ENCODE data around the gene NECTIN2. TPM values are rescaled to one million over a fixed set of nuclear protein-coding genes. Genes with fewer than 3 reads are reported as not detected.
"Not testable (repeated sequence)": the region's sequence is repeated elsewhere in the genome, so short reads cannot be mapped to it uniquely, and the experiment has no call there.

Gene NECTIN2
- polyA plus RNA-seq, 1 donor from 2014 or later: not detected

GRCh38 chr19:44879309-44880065 is 33.4 kb downstream of the NECTIN2 start:
- peak overlapping the region in 1 of 4 donors; percentile 17 for H3K4me3 Mint-ChIP-seq
- H3K9me3 Mint-ChIP-seq: no peaks in the 10 kb centered on the region
- H3K27me3 Mint-ChIP-seq: peaks cover 13% of the 10 kb centered on the region
- H3K27ac Mint-ChIP-seq: no peak overlapping the region
- H3K4me1 Mint-ChIP-seq: no peaks in the 10 kb centered on the region
- H3K36me3 Mint-ChIP-seq: no peaks in the 10 kb centered on the region

GRCh38 chr19:44882063-44882462 is 36.0 kb downstream of the NECTIN2 start:
- Mint-ChIP-seq H3K27me3 (peaks cover 4% of the 10 kb centered on the region), H3K36me3 (no peaks in the 10 kb centered on the region), H3K4me3 (peak overlapping the region in 1 of 4 donors; percentile 11), H3K4me1 (peaks cover 0 to 2% (median 0%) of the 10 kb centered on the region in 3 donors), H3K27ac (no peak overlapping the region), H3K9me3 (no peaks in the 10 kb centered on the region)

DNA sequence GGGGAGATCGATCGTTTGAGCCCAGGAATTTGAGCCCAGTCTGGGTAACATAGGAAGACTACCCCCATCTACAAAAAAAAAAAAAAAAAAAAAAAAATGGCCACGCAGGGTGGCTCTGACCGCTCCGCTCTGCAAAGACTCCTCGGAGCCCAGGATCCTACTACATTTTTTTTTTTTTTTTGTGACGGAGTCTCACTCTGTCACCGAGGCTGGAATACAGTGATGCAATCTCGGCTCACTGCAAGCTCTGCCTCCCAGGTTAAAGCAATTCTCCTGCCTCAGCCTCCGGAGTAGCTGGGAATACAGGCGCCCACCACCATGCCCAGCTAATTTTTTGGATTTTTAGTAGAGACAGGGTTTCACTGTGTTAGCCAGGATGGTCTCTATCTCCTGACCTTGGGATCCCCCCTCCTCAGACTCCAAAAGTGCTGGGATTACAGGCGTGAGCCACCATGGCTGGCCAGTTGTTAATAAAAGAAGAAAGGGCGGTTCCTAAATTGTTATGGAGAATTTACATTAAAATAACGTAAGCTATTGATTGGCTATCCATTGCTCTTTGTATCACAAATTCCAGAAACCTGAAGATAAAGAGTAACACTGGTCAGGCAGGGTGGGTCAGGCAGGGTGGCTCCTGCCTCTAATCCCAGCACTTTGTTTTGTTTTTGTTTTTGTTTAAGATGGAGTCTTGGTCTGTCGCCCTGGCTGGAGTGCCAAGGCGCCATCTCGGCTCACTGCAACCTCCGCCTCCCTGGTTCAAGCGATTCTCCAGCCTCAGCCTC is 36.7 kb downstream of the NECTIN2 start:
- not testable (repeated sequence) for H3K4me1 Mint-ChIP-seq, H3K27ac Mint-ChIP-seq, H3K4me3 Mint-ChIP-seq, H3K27me3 Mint-ChIP-seq, H3K36me3 Mint-ChIP-seq, H3K9me3 Mint-ChIP-seq

DNA sequence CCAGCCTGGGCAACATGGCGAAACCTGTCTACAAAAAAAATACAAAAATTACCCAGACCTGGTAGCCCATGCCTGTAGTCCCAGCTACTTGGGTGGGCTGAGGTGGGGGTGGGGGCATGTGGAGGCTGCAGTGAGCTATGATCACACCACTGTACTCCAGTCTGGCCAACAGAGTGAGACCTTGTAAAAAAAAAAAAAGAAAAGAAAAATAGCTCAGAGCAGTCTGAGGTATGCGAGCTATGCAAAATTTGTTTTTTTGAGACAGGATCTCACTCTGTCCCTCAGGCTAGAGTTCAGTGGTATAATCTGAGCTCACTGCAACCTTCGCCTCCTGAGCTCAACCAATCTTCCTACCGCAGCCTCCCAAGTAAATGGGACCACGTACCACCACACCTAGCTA is 37.8 kb downstream of the NECTIN2 start:
- Mint-ChIP-seq H3K27me3 (peaks cover 4% of the 10 kb centered on the region), H3K9me3 (no peaks in the 10 kb centered on the region), H3K4me1 (peaks cover 0 to 4% (median 0%) of the 10 kb centered on the region in 3 donors), H3K36me3 (no peaks in the 10 kb centered on the region), H3K27ac (no peak overlapping the region), H3K4me3 (no peak overlapping the region)

GRCh38 chr19:44884566-44884965 is 38.5 kb downstream of the NECTIN2 start:
- H3K4me1 Mint-ChIP-seq: peaks cover 0 to 4% (median 3%) of the 10 kb centered on the region in 3 donors
- H3K27me3 Mint-ChIP-seq: peaks cover 4% of the 10 kb centered on the region
- no peaks in the 10 kb centered on the region for H3K36me3 Mint-ChIP-seq
- H3K9me3 Mint-ChIP-seq: no peaks in the 10 kb centered on the region
- no peak overlapping the region for H3K27ac Mint-ChIP-seq
- no peak overlapping the region for H3K4me3 Mint-ChIP-seq

DNA sequence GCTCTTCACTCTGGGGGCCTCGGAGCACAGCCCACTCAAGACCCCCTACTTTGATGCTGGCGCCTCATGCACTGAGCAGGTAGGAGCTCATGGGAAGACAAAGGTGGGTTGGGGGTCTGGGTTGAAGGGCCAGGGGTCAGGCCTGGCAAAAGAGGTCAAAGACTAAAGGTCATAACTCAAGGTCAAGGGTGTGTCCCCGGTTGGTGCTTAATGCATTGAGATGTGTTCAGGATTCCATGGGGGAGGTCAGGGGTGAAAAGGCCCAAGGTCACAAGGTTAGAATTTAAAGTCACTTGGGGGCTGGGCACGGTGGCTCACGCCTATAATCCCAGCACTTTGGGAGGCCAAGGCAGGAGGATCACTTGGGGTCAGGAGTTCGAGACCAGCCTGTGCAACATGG is 40.0 kb downstream of the NECTIN2 start:
- peaks cover 0 to 11% (median 8%) of the 10 kb centered on the region in 3 donors for H3K4me1 Mint-ChIP-seq
- no peaks in the 10 kb centered on the region for H3K9me3 Mint-ChIP-seq

GRCh38 chr19:44887648-44888047 is 41.6 kb downstream of the NECTIN2 start:
- Mint-ChIP-seq H3K4me3 (peak overlapping the region in 1 of 4 donors; percentile 41), H3K36me3 (no peaks in the 10 kb centered on the region), H3K9me3 (no peaks in the 10 kb centered on the region), H3K4me1 (peaks cover 0 to 22% (median 19%) of the 10 kb centered on the region in 3 donors), H3K27me3 (no peaks in the 10 kb centered on the region), H3K27ac (no peak overlapping the region)

More for the DNA sequence above, 40.0 kb downstream of the NECTIN2 start:
- H3K27ac Mint-ChIP-seq: no peak overlapping the region
- no peaks in the 10 kb centered on the region for H3K36me3 Mint-ChIP-seq
- H3K4me3 Mint-ChIP-seq: no peak overlapping the region
- peaks cover under 1% of the 10 kb centered on the region for H3K27me3 Mint-ChIP-seq

DNA sequence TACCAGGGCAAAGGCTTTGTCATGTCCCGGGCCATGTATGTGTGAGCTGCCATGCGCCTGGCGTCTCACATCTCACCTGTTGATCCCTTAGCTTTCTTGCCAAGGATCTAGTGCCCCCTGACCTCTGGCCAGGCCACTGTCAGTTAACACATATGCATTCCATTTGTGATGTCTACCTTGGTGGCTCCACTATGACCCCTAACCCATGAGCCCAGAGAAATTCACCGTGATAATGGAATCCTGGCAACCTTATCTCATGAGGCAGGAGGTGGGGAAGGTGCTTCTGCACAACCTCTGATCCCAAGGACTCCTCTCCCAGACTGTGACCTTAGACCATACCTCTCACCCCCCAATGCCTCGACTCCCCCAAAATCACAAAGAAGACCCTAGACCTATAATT is 42.2 kb downstream of the NECTIN2 start:
- not testable (repeated sequence) for H3K27ac Mint-ChIP-seq, H3K36me3 Mint-ChIP-seq, H3K27me3 Mint-ChIP-seq, H3K9me3 Mint-ChIP-seq
- Mint-ChIP-seq H3K4me1 (peaks cover 0 to 27% (median 24%) of the 10 kb centered on the region in 3 donors), H3K4me3 (peak overlapping the region in 1 of 4 donors; percentile 23)

DNA sequence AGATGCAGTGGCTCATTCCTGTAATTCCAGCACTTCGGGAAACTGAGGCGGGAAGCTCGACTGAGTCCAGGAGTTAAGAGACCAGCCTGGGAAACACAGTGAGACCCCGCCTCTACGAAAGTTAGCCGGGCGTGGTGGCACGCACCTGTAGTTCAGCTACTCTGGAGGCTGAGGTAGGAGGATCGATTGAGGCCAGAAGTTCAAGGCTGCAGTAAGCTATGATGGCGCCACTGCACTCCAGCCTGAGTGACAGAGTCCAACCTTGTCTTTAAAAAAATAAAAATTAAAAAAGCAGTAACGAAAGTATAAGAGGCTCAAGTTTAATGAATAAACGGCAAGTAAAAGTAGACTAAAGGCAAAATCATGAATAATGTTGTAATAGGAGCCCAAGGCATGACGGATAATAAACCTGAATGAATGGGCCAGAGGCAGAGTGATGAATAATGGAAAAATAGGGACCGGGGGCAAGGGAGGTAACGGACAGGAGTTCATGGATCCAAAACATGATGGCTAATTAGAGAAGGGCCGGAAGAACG is 43.8 kb downstream of the NECTIN2 start:
- no peaks in the 10 kb centered on the region for H3K9me3 Mint-ChIP-seq
- H3K36me3 Mint-ChIP-seq: no peaks in the 10 kb centered on the region
- H3K27ac Mint-ChIP-seq: peak overlapping the region; percentile 2 to 94 (median 55)
- peak overlapping the region; percentile 63 to 96 (median 88) for H3K4me3 Mint-ChIP-seq
- peaks cover 0 to 27% (median 22%) of the 10 kb centered on the region in 3 donors for H3K4me1 Mint-ChIP-seq
- H3K27me3 Mint-ChIP-seq: no peaks in the 10 kb centered on the region

DNA sequence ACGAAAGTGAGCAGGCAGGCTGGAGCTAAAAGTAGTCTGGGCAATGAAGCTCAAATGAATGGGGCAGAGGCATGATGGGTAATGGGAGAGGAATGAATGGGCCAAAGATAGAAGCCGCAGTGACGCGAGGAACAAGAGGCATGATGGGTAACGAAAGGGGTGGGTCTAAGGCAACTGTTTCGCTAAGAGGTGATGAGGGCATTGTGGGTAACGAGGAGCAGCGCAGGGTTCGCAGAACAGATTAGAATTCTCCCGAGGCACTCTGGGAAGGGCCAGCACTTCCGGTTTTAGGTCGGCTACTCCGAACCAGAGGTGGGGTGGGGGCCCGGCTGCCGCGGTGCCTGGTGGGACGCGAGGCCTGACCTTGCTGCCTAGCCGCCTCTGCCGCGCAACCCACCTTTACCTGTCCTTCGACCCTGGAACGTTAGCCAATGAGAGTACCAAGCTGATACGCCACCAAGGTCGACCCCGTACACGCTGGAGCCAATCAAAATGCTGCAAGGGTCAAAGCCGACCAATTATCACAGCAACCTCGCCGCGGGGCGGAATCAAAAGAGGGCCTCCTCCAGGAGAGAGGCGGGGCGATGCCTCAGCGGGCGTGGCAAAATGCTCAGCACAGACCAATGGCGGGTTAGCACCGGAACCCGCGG is 44.4 kb downstream of the NECTIN2 start:
- Mint-ChIP-seq H3K9me3 (no peaks in the 10 kb centered on the region), H3K4me3 (peak overlapping the region; percentile 63 to 96 (median 88)), H3K36me3 (no peaks in the 10 kb centered on the region), H3K4me1 (peaks cover 0 to 27% (median 22%) of the 10 kb centered on the region in 3 donors), H3K27ac (peak overlapping the region; percentile 2 to 94 (median 55)), H3K27me3 (no peaks in the 10 kb centered on the region)

GRCh38 chr19:44891016-44891882 is 45.2 kb downstream of the NECTIN2 start, which contains the start of gene TOMM40:
TOMM40 (plus strand) TSS chr19:44891254; CDS start chr19:44891416, 162 bp downstream.
- Mint-ChIP-seq H3K4me3 (peak within 1 kb of the TSS; percentile 76 to 96 (median 90)), H3K27ac (peak within 1 kb of the TSS; percentile 35 to 94 (median 55)), H3K27me3 (no peaks in the 10 kb centered on the region), H3K9me3 (no peaks in the 10 kb centered on the region), H3K36me3 (no peaks in the 10 kb centered on the region), H3K4me1 (peaks cover 0 to 27% (median 22%) of the 10 kb centered on the region in 3 donors)

DNA sequence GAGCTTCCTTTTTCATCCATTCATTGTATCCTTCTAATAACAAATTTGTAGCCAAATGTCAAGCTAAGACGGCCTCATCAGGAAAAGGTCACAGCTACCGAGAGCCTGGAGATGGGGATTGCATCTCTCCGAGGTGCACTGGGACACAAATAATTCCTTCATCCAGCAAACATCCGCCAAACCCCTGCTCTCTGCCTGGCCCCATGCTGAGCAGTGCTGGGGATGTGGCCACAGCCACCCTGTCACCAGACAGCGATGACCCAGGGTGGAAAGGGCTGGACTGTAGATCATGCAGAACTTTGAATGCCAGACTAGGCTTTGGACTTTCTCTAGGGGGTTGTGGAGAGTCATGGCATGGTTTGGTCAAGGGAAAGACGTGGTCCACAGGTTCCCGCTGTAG is 46.8 kb downstream of the NECTIN2 start:
- Mint-ChIP-seq H3K27ac (peak overlapping the region in 1 of 3 donors; percentile 58), H3K27me3 (no peaks in the 10 kb centered on the region), H3K36me3 (no peaks in the 10 kb centered on the region), H3K4me3 (peak overlapping the region; percentile 71 to 90 (median 82)), H3K4me1 (peaks cover 0 to 27% (median 20%) of the 10 kb centered on the region in 3 donors), H3K9me3 (no peaks in the 10 kb centered on the region)

DNA sequence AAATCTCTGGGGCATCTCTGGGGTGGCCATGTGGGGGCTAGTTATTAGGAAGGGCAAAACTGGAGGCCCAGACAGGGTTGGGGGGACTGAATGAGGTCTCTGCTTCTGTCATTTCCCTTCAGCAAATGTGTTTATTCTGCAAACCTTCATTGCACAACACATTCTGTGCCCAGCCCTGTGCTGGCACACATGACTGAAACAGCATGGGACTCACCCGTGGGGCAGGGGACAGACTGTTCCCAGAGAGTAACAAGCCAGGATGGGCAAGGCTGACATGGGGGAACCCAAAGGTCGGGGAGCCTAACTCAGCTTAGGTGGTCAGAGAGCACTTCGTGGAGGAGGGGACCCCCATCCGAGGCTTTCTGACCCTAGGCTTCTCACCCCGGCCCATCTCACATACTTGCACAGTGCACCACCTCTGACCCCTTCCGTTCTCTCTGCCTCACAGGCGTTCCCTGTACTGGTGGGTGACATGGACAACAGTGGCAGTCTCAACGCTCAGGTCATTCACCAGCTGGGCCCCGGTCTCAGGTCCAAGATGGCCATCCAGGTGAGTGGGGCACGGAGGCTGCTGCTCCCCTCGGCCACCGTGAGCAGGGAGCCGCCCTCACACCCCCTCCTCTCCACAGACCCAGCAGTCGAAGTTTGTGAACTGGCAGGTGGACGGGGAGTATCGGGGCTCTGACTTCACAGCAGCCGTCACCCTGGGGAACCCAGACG is 47.4 kb downstream of the NECTIN2 start:
- peak overlapping the region in 2 of 4 donors; percentile 76 to 88 for H3K4me3 Mint-ChIP-seq
- peaks cover 0 to 27% (median 20%) of the 10 kb centered on the region in 3 donors for H3K4me1 Mint-ChIP-seq
- no peaks in the 10 kb centered on the region for H3K9me3 Mint-ChIP-seq
- H3K36me3 Mint-ChIP-seq: no peaks in the 10 kb centered on the region
- no peaks in the 10 kb centered on the region for H3K27me3 Mint-ChIP-seq
- no peak overlapping the region for H3K27ac Mint-ChIP-seq

All from IgD-negative memory B cell (primary cell).